Measurements from ENCODE around the gene SDC3. TPM values are rescaled to one million over a fixed set of nuclear protein-coding genes. Genes with fewer than 3 reads are reported as not detected.

SDC3 gene
- total and polyA plus RNA-seq, 10 of the 15 experiments (the other 5 are each of a cell fraction or from before 2014, with no cell fraction given), result under 0.01 to 0.46 (median 0.07) TPM; not detected in 2

DNA sequence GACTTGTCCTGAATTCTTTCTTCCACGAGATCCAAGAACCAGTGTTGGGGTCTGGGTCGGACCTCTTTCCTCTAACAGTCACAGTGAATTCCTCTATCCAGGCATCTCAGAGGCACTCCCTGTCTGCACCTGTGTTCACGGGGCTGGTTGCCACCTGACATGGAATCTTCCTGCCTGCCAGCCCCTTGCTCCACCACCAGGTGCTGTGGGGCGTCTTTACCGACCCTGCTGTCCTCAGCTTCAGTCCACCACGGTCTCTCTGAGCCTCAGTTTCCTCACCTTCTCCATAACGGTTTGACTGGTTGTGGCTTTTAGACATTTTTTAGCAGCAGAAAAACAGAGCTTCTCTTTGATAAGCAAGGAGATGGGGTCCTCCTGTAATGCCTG, 62.7 kb downstream of the SDC3 start:
- Histone ChIP-seq H3K4me2 (ENCODE audit: control insufficient read depth, insufficient read depth) (no peak overlapping the region), H2AFZ (ENCODE audit: control insufficient read depth, low read depth, low read length) (no peak overlapping the region), H3K9me3 (replicated peaks; ENCODE audit: control insufficient read depth, insufficient read depth, low read length) (no peaks in the 10 kb centered on the region), H3K36me3 (ENCODE audit: control insufficient read depth in 2 of 2, insufficient read depth in 2 of 2, low read length in 1 of 2) (no peaks in the 10 kb centered on the region), H3K27ac (ENCODE audit: control insufficient read depth, insufficient read depth) (no peak overlapping the region), H3K9ac (ENCODE audit: control insufficient read depth, insufficient read depth, low read length) (no peak overlapping the region), H3K79me2 (ENCODE audit: control insufficient read depth, insufficient read depth, low read length) (no peaks in the 10 kb centered on the region), H4K20me1 (ENCODE audit: control insufficient read depth, insufficient read depth) (no peaks in the 10 kb centered on the region), H3K4me3 (no peak overlapping the region), H3K4me1 (ENCODE audit: control insufficient read depth, insufficient read depth, low read length) (no peaks in the 10 kb centered on the region), H3K27me3 (replicated peaks in 1 of 2; ENCODE audit: control insufficient read depth in 2 of 2, insufficient read depth in 2 of 2, low read length in 1 of 2) (peaks cover 4 to 5% of the 10 kb centered on the region in 2 experiments; a peak in 3 of 4 replicates)
- CTCF ChIA-PET, result no interaction called here
- BruUV-seq (replicated peaks), result no TSS peak
- POLR2A ChIA-PET, result no interaction called here
- intact Hi-C loops (cut with micrococcal nuclease; ENCODE audit: unreplicated experiment) (no loop called here), in situ Hi-C loops (cut with MboI) (no loop called here)
- RAD21 ChIA-PET (ENCODE audit: unreplicated experiment), result no interaction called here
- SMC1A ChIA-PET (ENCODE audit: uncharacterized antibody, unreplicated experiment), result interaction anchor here (0.8 kb wide), 1 partner anchor 65 kb away, joined by 3 read pairs; no protein-coding TSS in a partner anchor
- no peak for FAIRE-seq
- TF ChIP-seq, protein P1, sequence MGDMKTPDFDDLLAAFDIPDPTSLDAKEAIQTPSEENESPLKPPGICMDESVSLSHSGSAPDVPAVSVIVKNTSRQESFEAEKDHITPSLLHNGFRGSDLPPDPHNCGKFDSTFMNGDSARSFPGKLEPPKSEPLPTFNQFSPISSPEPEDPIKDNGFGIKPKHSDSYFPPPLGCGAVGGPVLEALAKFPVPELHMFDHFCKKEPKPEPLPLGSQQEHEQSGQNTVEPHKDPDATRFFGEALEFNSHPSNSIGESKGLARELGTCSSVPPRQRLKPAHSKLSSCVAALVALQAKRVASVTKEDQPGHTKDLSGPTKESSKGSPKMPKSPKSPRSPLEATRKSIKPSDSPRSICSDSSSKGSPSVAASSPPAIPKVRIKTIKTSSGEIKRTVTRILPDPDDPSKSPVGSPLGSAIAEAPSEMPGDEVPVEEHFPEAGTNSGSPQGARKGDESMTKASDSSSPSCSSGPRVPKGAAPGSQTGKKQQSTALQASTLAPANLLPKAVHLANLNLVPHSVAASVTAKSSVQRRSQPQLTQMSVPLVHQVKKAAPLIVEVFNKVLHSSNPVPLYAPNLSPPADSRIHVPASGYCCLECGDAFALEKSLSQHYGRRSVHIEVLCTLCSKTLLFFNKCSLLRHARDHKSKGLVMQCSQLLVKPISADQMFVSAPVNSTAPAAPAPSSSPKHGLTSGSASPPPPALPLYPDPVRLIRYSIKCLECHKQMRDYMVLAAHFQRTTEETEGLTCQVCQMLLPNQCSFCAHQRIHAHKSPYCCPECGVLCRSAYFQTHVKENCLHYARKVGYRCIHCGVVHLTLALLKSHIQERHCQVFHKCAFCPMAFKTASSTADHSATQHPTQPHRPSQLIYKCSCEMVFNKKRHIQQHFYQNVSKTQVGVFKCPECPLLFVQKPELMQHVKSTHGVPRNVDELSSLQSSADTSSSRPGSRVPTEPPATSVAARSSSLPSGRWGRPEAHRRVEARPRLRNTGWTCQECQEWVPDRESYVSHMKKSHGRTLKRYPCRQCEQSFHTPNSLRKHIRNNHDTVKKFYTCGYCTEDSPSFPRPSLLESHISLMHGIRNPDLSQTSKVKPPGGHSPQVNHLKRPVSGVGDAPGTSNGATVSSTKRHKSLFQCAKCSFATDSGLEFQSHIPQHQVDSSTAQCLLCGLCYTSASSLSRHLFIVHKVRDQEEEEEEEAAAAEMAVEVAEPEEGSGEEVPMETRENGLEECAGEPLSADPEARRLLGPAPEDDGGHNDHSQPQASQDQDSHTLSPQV (IDR thresholded peaks at IDR 0.05), result no peak
- WGBS (ENCODE audit: insufficient coverage, insufficient replicate concordance, low lambda C conversion rate, missing lambda C conversion rate), result 7% methylated on average over 7 of the region's 7 CpGs
- ATAC-seq, result peak; percentile 42; the same call in 1 of the 3 replicates
- DNase-seq (ENCODE audit: low read depth, low spot score), result no peak

- no peaks in the 10 kb centered on the region for H3K79me2 ChIP-seq (ENCODE audit: control insufficient read depth, insufficient read depth, low read length)
- ChIA-PET POLR2A (no interaction called here), RAD21 (ENCODE audit: unreplicated experiment) (no interaction called here), CTCF (no interaction called here), SMC1A (ENCODE audit: uncharacterized antibody, unreplicated experiment) (no interaction called here)
- H3K4me2 ChIP-seq (ENCODE audit: control insufficient read depth, insufficient read depth), result no peak overlapping the region
- H3K4me3 ChIP-seq, result no peak overlapping the region
- no peaks in the 10 kb centered on the region for H3K4me1 ChIP-seq (ENCODE audit: control insufficient read depth, insufficient read depth, low read length)
- H2AFZ ChIP-seq (ENCODE audit: control insufficient read depth, low read depth, low read length), result no peak overlapping the region
- ATAC-seq (no peak), FAIRE-seq (no peak), DNase-seq (ENCODE audit: low read depth, low spot score) (no peak)
- no peaks in the 10 kb centered on the region for H4K20me1 ChIP-seq (ENCODE audit: control insufficient read depth, insufficient read depth)
- no peak overlapping the region for H3K27ac ChIP-seq (ENCODE audit: control insufficient read depth, insufficient read depth)
- peaks cover 4 to 5% of the 10 kb centered on the region in 2 experiments; a peak in 3 of 4 replicates for H3K27me3 ChIP-seq (replicated peaks in 1 of 2; ENCODE audit: control insufficient read depth in 2 of 2, insufficient read depth in 2 of 2, low read length in 1 of 2)
- H3K9ac ChIP-seq (ENCODE audit: control insufficient read depth, insufficient read depth, low read length), result no peak overlapping the region
- no peaks in the 10 kb centered on the region for H3K9me3 ChIP-seq (replicated peaks; ENCODE audit: control insufficient read depth, insufficient read depth, low read length)
- WGBS (ENCODE audit: insufficient coverage, insufficient replicate concordance, low lambda C conversion rate, missing lambda C conversion rate), result 17% methylated on average over 10 of the region's 10 CpGs
- intact Hi-C loops (cut with micrococcal nuclease; ENCODE audit: unreplicated experiment) (no loop called here), in situ Hi-C loops (cut with MboI) (no loop called here)
- no peaks in the 10 kb centered on the region for H3K36me3 ChIP-seq (ENCODE audit: control insufficient read depth in 2 of 2, insufficient read depth in 2 of 2, low read length in 1 of 2)
- BruUV-seq (replicated peaks), result no TSS peak
- no peak for TF ChIP-seq CUX1 (IDR thresholded peaks at IDR 0.05; ENCODE audit: insufficient replicate concordance, low read depth, low read length)
- TF ChIP-seq RELA (IDR thresholded peaks at IDR 0.05; ENCODE audit: borderline replicate concordance, partially characterized antibody), result no peak
- TF ChIP-seq RUNX3 (IDR thresholded peaks at IDR 0.05; ENCODE audit: low read length), result no peak
- no peak for TF ChIP-seq CEBPB (IDR thresholded peaks at IDR 0.05; ENCODE audit: borderline replicate concordance in 1 of 2, low read depth in 2 of 2, low read length in 2 of 2)
- no peak for TF ChIP-seq ATF7 (IDR thresholded peaks at IDR 0.05; ENCODE audit: low read depth)
- no peak for TF ChIP-seq NRF1 (conservative IDR thresholded peaks at IDR 0.05; ENCODE audit: low read depth, low read length)
Measured at GRCh38 chr1:30845237-30845903, 63.2 kb downstream of the SDC3 start.
